HEK293 (cell line): Measurements from ENCODE around the gene MZB1.

Experiments used
- AEBP2 ChIP-seq: fragments of 450-650 bp; formaldehyde crosslinking; IDR thresholded peaks from 2 replicates; pipeline ENCODE4 v1.5.1; 2016; ENCODE audit warnings: missing biosample characterization, missing genetic modification characterization, borderline replicate concordance
- HOXD13 ChIP-seq: sonication (generic); formaldehyde crosslinking; IDR thresholded peaks from 2 replicates; pipeline ENCODE4 v1.8.0; 2022; ENCODE audit warnings: missing genetic modification reagents, borderline replicate concordance
- MEIS1 ChIP-seq: sonication (generic); formaldehyde crosslinking; IDR thresholded peaks from 2 replicates; pipeline ENCODE4 v1.8.1; 2022; ENCODE audit warnings: missing genetic modification reagents, mild to moderate bottlenecking, borderline replicate concordance
- PRDM10 ChIP-seq: fragments of 450-650 bp; formaldehyde crosslinking; IDR thresholded peaks from 2 replicates; pipeline ENCODE4 v1.5.1; 2016; ENCODE audit warnings: missing biosample characterization, missing genetic modification characterization
- RBAK ChIP-seq: fragments of 450-650 bp; formaldehyde crosslinking; IDR thresholded peaks from 2 replicates; pipeline ENCODE4 v1.5.1; 2016; ENCODE audit warnings: missing biosample characterization, missing genetic modification characterization
- REST ChIP-seq: fragments of 450-650 bp; formaldehyde crosslinking; IDR thresholded peaks from 2 replicates; pipeline ENCODE4 v1.5.1; 2016; ENCODE audit warnings: missing biosample characterization, missing genetic modification characterization
- SP3 ChIP-seq: fragments of 450-650 bp; formaldehyde crosslinking; IDR thresholded peaks from 2 replicates; pipeline ENCODE4 v1.5.1; 2016; ENCODE audit warnings: missing biosample characterization, missing genetic modification characterization
- ZBTB17 ChIP-seq: fragments of 450-650 bp; formaldehyde crosslinking; IDR thresholded peaks from 2 replicates; pipeline ENCODE4 v1.5.1; 2016; ENCODE audit warnings: missing biosample characterization, missing genetic modification characterization
- ZBTB26 ChIP-seq: fragments of 450-650 bp; formaldehyde crosslinking; optimal IDR thresholded peaks from 2 replicates; pipeline ENCODE3; 2016; ENCODE audit warnings: missing biosample characterization, mild to moderate bottlenecking, missing genetic modification characterization
- ZNF133 ChIP-seq: fragments of 450-650 bp; formaldehyde crosslinking; IDR thresholded peaks from 2 replicates; pipeline ENCODE4 v1.5.1; 2016; ENCODE audit warnings: missing biosample characterization, missing genetic modification characterization
- ZNF146 ChIP-seq: fragments of 450-650 bp; formaldehyde crosslinking; IDR thresholded peaks from 2 replicates; pipeline ENCODE4 v1.5.1; 2016; ENCODE audit warnings: missing biosample characterization, missing genetic modification characterization
- ZNF155 ChIP-seq: fragments of 450-650 bp; formaldehyde crosslinking; IDR thresholded peaks from 2 replicates; pipeline ENCODE4 v1.5.1; 2016; ENCODE audit warnings: missing biosample characterization, missing genetic modification characterization
- ZNF202 ChIP-seq: fragments of 450-650 bp; formaldehyde crosslinking; IDR thresholded peaks from 2 replicates; pipeline ENCODE4 v1.5.1; 2016; ENCODE audit warnings: missing biosample characterization, missing genetic modification characterization, borderline replicate concordance
- ZNF239 ChIP-seq: fragments of 450-650 bp; formaldehyde crosslinking; IDR thresholded peaks from 2 replicates; pipeline ENCODE4 v1.5.1; 2016; ENCODE audit warnings: missing biosample characterization, missing genetic modification characterization
- ZNF274 ChIP-seq, 2 experiments: fragments of 200-500 bp in 1 of 2; fragments of 450-650 bp in 1 of 2; sonication (Bioruptor generic) in 1 of 2; formaldehyde crosslinking in 1 of 2; IDR thresholded peaks; 2 replicates each; pipeline versions ENCODE4 v1.5.1 to v1.6.1; 2014 to 2016; ENCODE audit warnings: borderline replicate concordance in 1 of 2, inconsistent platforms in 1 of 2, low read length in 1 of 2, missing biosample characterization in 1 of 2, missing genetic modification characterization in 1 of 2
- ZNF398 ChIP-seq: fragments of 450-650 bp; formaldehyde crosslinking; IDR thresholded peaks from 2 replicates; pipeline ENCODE4 v1.5.1; 2017; ENCODE audit warnings: missing biosample characterization, missing genetic modification characterization
- ZNF501 ChIP-seq: fragments of 450-650 bp; formaldehyde crosslinking; IDR thresholded peaks from 2 replicates; pipeline ENCODE4 v1.5.1; 2016; ENCODE audit warnings: missing biosample characterization, missing genetic modification characterization
- ZNF548 ChIP-seq: fragments of 450-650 bp; formaldehyde crosslinking; IDR thresholded peaks from 2 replicates; pipeline ENCODE4 v1.5.1; 2016; ENCODE audit warnings: missing biosample characterization, missing genetic modification characterization
- ZNF658 ChIP-seq: fragments of 450-650 bp; formaldehyde crosslinking; IDR thresholded peaks from 2 replicates; pipeline ENCODE4; 2016; ENCODE audit warnings: missing biosample characterization, missing genetic modification characterization
- ZNF660 ChIP-seq: fragments of 450-650 bp; IDR thresholded peaks from 2 replicates; pipeline ENCODE4 v1.5.1; 2018; ENCODE audit warnings: missing biosample characterization, mild to moderate bottlenecking, missing genetic modification characterization
- ZNF677 ChIP-seq: fragments of 450-650 bp; IDR thresholded peaks from 2 replicates; pipeline ENCODE4 v1.5.0; 2018; ENCODE audit warnings: missing biosample characterization, mild to moderate bottlenecking, missing genetic modification characterization, moderate library complexity
- ZNF777 ChIP-seq: fragments of 450-650 bp; formaldehyde crosslinking; IDR thresholded peaks from 2 replicates; pipeline ENCODE4 v1.5.1; 2017; ENCODE audit warnings: missing biosample characterization, missing genetic modification characterization, borderline replicate concordance
- ZNF785 ChIP-seq: fragments of 450-650 bp; formaldehyde crosslinking; IDR thresholded peaks from 2 replicates; pipeline ENCODE4 v1.5.1; 2016; ENCODE audit warnings: missing biosample characterization, missing genetic modification characterization
- ZNF830 ChIP-seq: fragments of 450-650 bp; IDR thresholded peaks from 2 replicates; pipeline ENCODE4 v1.5.0; 2018; ENCODE audit warnings: missing biosample characterization, missing genetic modification characterization, low read depth, mild to moderate bottlenecking, moderate library complexity
- ZSCAN18 ChIP-seq: fragments of 450-650 bp; formaldehyde crosslinking; IDR thresholded peaks from 2 replicates; pipeline ENCODE4 v1.5.1; 2016; ENCODE audit warnings: missing biosample characterization, missing genetic modification characterization

The MZB1 gene

GRCh38 chr5:139341689-139342422, 47.9 kb downstream of the MZB1 start, which contains the start of gene PAIP2 (continued):
- peak; percentile 60; the same call in 1 of the 2 replicates for TF ChIP-seq ZNF146
- peak; percentile 77 for TF ChIP-seq REST (tag by site-specific recombination)
- TF ChIP-seq ZNF133 = peak; percentile 59
- TF ChIP-seq PRDM10 (tag by site-specific recombination) = peak; percentile 70; the same call in 1 of the 2 replicates
- TF ChIP-seq HOXD13 (CRISPR knock-in tag) = no peak
- TF ChIP-seq AEBP2 (tag by site-specific recombination) = no peak
- TF ChIP-seq ZNF202 (tag by site-specific recombination) = no peak
- TF ChIP-seq ZNF830 (tag by site-specific recombination) = no peak
- TF ChIP-seq ZSCAN18 (tag by site-specific recombination) = peak; percentile 78; the same call in 1 of the 2 replicates
- TF ChIP-seq ZNF274 (IDR thresholded peaks at IDR 0.05; ENCODE audit: low read length) = no peak
- TF ChIP-seq ZNF274 (tag by site-specific recombination; IDR thresholded peaks at IDR 0.05; ENCODE audit: borderline replicate concordance) = no peak
- TF ChIP-seq MEIS1 = no peak
- peak; percentile 84; the same call in 1 of the 2 replicates for TF ChIP-seq ZNF239 (tag by site-specific recombination)
- TF ChIP-seq ZBTB17 (tag by site-specific recombination) = peak; percentile 99
- no peak for TF ChIP-seq ZNF677 (tag by site-specific recombination)
- peak; percentile 99 for TF ChIP-seq ZBTB26
- TF ChIP-seq ZNF548 (tag by site-specific recombination) = 0 out of 2 replicates have a peak, but pooled peaks have one; percentile 27
- peak; percentile 69 for TF ChIP-seq ZNF398 (tag by site-specific recombination)
- TF ChIP-seq ZNF658 (tag by site-specific recombination) = 0 out of 2 replicates have a peak, but pooled peaks have one; percentile 27
- peak; percentile 83 for TF ChIP-seq SP3 (tag by site-specific recombination)
- no peak for TF ChIP-seq ZNF155 (tag by site-specific recombination)
- peak; percentile 100 for TF ChIP-seq ZNF501 (tag by site-specific recombination)
- TF ChIP-seq RBAK = peak; percentile 58; the same call in 1 of the 2 replicates
- TF ChIP-seq ZNF777 = peak; percentile 100
- peak; percentile 90 for TF ChIP-seq ZNF785
- TF ChIP-seq ZNF660 (tag by site-specific recombination) = peak; percentile 61
